ENCODE data around the gene KCNJ3.

The KCNJ3 gene

DNA sequence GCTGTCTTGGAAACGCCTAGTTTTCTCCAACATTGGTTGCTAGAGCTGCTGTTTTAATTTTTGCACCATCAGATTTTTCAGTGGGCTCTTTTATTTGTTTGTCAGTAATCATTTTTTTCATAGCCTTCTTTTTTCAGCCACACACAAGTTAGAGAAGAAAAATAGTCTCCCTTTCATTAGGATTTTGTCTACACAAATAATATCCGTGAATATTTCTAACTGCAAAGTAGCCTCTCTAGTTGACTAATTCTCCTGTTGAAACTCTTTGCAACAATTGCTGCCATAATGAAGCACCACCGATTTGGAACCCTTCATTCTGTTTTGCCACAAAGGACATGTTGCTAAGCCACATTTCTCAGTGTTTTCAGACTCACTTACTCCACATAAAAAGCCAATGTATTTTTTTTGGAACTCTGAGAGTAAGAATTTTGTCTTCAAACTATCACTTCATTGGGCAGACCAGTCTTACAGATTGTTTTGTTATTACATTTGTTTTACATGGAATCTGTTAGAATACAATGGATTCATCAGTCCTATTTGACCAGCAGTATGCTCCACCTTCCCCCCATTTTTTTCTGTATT is 9.6 kb downstream of the KCNJ3 start:
- no peak for DNase-seq (ENCODE audit: low read depth)

DNA sequence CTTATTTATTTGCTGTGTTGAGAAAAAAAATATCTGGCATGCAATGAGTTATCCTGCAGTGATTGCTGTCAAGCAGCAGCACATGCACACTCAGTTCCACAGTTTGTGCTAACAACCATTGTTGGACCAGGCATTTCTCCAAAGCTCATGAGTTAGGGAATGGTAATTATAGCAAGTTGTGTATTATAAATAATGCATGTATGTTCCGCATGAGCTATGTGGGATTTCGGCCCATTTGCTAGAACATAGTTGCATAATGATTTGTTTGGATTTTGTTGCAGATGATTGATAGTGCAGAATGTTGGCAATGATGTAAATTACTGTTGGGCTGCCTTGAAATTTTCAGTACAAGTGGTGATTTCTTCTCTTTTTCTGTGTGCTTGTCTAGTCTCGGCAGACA is 10.7 kb downstream of the KCNJ3 start:
- DNase-seq (ENCODE audit: low read depth): no peak

DNA sequence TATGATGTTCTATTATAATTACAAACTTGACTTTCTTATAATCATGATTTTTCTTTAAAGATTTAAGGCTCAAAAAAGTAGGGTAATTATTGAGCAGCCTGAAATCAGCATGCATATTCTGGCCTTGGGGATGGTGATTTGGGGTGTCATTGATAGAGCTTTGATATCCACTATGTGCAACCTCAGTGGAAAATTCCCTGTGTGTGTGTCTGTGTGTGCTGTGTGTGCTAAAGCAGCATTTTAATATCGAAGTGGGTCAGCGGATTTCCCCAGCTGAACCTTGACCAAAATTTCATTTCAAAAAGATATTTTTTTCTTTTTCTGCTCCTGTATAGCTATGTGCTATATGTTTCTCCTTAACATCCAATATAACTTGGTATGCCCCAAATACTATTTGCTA is 11.6 kb downstream of the KCNJ3 start:
- no peak for DNase-seq (ENCODE audit: low read depth)

DNA sequence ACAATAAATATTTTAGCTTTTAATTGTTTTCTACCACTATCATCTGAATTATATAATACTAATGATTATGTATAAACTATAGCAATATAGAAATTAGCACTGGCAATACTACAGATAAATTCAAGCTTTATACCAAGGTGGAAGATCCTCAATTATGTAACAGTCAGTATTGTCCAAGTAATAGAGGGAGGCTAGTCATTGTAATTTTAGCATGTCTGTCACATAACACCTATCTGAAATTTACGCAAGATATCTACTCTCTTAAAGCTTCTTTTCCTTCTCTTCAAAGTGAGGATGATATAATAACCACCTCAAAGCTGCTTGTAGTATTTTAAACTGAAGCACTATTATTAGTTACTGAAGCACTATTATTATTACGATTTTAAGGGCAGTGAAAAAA is 12.2 kb downstream of the KCNJ3 start:
- no peak for DNase-seq (ENCODE audit: low read depth)

DNA sequence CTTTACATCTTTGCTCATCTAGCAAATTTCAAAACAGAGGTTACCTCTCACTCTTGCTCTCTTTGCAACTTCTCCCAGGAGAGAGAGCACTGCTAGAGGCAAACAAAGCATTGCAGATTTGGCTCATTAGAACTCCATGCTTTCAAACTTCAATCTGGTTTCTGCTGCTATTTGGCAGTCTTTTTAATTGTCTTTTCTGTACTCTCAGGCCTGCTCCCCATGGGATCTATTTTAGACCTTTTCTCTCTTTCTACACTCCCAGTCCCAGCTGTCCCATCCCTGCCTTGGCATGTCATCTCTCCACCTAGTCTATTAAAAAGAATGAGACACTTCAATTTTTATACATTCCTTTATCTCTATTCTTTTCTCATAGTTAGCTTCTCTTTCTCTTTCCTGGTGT is 15.2 kb downstream of the KCNJ3 start:
- DNase-seq (ENCODE audit: low read depth): no peak

DNA sequence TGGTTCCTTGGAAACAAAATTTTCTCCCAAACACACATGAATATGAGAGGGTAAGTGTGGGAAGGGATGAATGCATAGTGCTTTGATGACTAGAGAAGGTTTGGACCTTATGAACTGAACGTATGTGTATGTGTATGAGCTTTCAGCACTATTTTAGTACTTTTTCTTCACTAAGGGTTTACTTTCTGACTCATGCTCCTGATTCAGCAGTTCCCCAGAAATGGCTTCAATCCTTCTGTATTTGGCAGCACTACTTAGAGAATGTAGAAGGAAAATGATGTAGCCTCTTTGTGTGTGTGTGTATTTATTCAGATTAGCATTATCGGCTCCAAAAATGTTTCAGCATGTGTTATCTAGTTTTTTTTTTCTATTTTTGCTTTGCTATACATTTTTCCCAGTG is 22.2 kb downstream of the KCNJ3 start:
- DNase-seq (ENCODE audit: low read depth): no peak

DNA sequence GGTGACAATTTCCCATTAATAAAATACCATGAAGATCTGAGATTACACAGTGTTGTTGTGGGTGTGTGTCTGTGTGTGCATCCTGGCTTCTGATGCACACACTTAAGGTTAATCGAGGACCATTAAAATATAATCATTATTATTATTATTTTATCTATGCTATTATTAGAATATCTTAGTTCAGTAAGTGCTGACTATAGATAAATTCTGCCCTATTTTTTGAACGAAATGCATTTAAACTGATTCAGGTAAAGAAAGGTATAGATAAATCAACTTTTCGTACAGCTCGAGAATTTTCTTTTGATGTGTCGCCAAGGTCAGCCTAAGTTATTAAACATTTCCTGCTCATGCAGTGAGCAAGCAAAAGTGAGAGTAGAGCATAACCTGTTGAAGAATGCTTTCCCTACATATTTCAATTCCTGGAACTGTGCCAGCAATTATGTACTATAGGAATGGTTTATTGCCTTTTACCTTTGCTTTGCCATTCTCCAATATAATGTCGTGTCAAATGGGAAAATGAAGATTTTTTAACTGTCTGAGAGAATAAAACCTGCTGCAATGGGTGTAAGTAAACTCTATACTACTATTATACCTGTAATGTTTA is 25.8 kb downstream of the KCNJ3 start:
- DNase-seq (ENCODE audit: low read depth): no peak

DNA sequence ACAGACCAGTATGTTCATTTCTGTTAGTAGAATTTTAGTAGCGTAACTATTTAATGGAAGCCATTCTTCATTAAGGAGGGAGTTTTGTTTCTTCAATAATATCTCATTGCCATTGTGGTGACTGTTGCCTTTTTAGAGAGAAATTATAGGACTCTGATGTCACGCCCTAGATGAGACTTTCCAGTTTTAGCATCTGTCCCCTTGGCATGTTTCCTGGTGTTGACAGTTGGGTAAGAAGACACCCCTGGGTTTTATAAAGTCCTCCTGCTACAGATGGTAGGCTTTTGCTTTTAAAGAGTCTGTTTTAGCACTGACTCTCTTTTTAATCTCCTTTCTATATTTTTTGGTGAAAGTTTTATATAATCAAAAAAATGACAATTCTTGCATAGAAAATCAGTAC is 41.9 kb downstream of the KCNJ3 start:
- DNase-seq (ENCODE audit: low read depth): no peak

DNA sequence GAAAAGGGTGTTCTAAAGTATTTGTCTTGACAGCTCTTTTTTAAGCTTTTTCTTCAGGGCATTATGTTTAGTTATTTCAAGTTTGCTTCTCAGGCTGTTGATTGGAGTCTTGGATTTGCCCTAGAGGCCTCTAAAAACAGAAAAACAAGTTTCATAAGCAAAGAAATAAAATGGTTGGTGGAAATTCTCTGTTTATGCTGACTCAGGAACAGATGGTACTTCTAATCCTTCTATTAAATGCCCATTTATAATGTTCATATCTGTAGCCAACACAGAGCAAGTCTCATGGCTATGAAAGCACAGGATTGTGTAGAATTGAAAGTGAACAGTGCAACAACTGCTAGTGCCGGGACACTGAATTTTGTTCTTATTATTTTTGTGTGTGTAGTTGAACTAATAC is 60.4 kb downstream of the KCNJ3 start:
- DNase-seq (ENCODE audit: low read depth): no peak

DNA sequence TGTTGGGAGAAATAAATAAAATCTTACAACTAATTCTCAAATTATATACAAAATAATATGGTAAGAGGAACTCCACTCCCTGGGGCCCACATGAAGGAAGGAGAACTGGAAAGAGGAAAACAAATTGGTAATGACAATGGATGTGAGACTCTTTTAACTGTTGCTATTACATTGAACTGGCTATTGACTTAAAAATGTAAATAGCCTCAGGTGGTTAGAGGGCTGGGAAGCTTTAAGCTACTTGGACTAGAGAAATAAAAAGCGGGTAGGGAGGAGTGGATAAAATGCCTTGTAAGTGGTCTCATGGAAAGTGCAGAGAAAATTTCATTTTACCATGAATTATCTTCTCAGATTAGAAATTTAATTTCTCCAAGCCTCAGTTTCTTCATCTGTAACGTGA is 64.1 kb downstream of the KCNJ3 start:
- no peak for DNase-seq (ENCODE audit: low read depth)

DNA sequence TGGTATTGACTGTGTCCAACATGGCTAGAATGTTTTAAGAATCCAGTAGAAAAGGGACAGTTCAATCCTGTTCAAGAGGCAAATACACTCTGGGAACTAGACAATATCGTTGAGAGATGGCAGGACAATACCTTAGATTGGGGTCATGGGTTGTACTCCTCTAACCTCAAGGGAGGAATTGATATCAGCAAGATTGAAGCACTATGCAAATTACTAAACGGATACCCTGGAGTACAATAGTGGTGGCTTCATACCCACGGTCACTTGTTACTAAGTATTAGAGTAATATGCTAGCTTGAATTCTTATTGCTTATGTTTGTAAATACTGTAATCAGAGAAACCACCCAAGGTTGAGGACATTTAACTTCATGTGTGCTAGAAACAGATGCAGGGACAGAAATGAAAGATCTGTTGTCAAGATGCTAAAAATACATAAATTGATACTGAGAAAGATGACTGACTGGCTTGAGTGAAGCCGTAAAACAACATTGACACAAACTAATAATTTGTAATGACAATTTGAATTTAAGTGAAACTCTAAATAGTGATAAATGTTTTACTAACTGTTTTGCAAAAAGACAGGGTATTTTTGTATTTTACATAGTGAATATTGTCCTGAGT is 73.3 kb downstream of the KCNJ3 start:
- no peak for DNase-seq (ENCODE audit: low read depth)

DNA sequence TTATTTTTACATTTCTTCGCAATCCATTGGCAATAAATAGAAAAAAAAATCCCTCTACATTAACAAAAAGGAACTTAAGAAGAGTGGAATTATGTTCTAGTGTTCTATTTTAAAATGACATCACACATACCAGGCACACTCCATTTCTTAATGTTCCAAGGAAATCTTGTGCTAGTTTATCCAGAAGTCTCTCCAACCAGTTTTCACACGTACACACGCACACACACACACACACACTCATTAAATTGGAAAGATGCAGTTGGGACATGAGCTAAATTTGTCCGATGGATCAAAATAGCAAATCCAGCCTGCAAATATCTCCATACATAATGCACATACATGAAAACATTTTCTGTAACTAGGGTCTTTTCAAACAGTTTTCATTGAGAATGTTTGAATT is 78.3 kb downstream of the KCNJ3 start:
- DNase-seq (ENCODE audit: low read depth): no peak

DNA sequence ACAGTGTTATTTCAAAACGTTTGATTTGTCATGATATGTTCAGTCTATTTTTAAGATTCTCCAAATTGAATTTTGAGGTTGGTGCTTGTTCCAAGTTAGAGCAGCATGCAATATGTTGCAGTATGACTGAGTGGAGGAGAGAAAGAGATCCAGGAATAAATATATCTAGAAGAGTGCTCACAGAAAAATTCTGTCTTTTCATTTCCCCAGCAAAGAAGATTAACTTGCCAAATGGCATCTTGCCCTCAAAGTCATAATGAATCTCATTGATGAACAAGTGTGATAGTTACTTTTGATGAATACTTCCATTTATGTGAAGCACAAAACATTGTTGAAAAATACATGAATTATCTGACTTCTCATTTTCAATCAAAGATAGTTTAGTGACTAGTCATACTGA is 95.9 kb downstream of the KCNJ3 start:
- DNase-seq (ENCODE audit: low read depth): no peak

DNA sequence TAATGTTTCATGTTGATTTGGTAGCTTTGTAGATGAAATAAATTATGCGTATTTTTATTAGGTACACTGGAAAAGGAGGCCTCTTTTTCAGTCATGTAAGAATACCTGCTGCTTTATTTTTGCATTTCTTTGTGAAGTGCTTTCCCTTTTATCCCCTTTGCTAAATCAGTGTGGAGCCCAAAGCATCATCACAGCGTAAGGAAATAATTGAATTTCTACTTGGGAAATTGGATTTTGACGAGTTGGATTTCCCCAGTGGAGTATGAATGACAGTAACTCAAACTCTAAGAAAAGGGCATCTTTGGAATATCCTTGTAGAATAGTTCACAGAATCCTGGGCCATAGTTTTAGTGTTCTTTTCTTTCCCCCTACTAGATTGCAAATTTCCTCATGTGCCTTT is 97.2 kb downstream of the KCNJ3 start:
- no peak for DNase-seq (ENCODE audit: low read depth)

DNA sequence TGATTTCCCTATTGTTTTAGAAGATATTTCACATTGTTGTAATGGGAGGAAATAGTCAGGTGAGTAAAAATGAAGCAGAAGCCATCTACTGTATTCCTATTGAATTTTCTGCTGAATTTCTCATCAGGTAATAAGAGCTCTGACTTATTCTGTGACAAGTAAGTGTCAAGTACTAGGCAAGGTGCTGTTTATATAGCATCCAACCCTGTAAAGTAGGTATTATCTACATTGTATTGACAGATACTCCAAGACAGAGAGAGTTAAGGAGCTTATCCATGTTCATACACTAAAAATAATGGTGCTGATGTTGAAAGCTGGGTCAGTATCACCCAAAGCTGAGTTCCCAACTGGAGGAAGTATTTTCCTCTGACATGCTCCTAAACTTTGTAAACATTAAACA is 106.0 kb downstream of the KCNJ3 start:
- DNase-seq (ENCODE audit: low read depth): no peak

DNA sequence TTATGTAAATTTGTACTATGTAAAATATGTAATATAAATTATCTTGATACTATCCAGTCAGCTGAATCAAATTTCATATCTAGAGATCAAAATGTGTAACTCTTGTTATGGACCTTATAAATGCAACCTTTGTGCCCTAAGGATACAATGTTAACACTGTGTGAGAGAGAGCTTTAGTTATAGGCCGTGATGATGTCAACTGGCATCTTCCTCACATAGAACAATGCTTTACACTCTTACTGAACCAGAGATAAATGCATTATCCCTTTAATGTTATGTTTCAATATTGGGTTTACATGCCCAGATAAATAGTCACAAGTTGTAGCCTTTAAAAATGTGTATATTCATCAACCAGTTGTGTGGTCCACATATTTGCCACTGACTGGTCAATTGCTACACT is 115.1 kb downstream of the KCNJ3 start:
- no peak for DNase-seq (ENCODE audit: low read depth)

DNA sequence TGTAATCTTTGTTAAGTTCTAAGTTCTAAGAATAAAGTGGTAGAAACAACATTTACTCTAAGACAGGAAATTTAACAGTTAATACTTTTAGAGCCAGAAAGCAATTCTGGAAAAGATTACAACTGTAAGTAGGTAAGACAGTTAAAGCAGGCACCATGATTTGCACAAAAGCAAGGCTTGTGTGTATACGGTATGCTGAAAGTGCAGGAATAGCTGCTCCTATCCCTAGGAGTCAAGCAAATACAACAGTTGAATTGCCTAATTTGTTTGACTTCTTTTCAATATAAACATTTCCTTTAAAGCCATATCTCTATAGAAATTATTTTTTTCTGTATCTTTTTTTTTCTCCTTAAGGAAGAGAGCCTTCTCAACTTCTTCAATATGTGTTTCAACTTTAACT is 116.4 kb downstream of the KCNJ3 start:
- DNase-seq (ENCODE audit: low read depth): no peak

DNA sequence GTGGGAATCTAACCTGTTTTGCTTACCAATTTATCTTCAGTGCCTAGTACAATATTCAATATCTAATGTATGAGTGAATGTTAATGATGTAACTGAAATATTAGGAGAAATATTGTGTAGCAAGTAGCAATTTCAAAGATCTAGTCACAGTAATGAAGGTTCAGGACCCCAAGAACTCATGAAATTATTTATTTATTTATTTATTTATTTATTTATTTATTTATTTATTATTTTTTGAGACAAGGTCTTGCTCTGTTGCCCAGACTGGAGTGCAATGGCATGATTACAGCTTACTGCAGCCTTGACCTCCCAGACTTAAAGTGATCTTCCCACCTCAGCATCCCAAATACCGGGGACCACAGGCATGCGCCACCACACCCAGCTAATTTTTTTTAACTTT is 126.9 kb downstream of the KCNJ3 start:
- no peak for DNase-seq (ENCODE audit: low read depth)

DNA sequence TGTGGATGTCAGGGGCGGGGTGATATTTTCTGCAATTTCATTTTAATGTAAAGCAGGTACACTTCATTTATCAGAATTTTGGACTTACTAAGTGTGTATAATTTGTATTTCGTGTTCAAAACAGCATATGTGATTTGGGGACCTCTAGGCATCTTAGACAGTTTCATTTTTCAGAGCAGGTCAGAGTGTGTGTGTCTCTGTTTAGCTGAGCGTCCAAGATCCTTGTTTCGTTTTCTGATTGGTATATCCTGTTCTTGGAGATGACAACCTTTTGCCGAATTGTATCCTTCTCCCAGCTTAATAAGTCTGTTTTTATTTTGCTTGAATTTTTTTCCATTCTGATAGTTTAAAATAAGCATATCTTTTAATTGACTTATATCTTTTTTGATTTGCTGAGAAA is 128.3 kb downstream of the KCNJ3 start:
- DNase-seq (ENCODE audit: low read depth): no peak

DNA sequence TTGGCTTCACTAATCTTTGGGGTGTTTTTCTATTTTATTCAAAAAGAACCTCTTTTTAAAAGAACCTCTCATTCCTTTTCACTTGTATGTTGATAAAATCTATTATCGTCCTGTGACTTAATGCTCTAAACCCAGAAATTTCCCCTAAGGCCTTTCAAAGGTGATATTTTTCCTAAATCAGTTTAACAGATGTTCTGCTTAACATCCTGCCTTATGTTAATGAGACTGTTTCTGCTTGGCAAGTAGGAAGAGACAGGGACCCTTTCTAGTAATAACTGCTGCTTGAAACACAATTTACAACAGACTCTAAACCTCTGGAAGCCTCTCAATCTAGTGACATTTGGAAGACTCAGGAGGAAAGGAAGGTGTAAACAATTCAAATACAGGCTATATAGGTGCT is 128.8 kb downstream of the KCNJ3 start:
- DNase-seq (ENCODE audit: low read depth): no peak

DNA sequence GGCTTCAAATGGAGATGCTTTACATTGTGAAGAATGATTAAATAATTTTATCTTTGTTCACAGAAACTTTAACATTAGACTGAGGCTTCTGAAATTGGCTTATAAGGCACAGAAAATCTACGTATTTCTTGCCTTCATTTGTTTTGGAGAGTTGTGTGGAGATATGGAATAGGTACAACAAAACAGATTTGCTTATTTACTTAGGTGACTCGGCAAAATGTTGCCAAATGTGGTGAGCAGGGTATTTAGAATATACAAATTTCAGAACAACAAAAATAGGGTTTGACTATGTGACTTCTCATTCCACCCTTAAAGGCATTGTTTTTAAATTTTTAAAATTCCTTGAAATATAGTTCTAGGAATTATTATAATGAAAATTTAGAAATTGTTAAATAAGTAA is 134.2 kb downstream of the KCNJ3 start:
- no peak for DNase-seq (ENCODE audit: low read depth)

DNA sequence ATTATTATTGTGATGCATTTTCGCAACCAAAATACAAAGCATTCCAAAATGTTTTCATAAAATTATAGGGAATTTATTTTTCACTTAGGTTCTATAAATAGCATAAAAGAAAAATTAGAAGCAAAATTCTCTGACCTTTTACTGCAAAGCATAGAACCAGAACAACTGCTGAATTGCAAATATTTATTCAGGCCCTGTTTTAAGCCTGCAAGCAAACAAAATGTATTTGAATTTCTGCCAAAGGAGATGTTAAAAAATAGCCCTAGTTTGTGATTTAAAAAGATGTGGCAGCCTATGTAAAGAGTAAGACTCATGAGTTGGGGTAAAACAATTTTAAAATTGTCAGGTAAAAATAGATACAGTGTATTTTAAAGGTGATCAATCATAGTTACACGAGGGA is 138.1 kb downstream of the KCNJ3 start:
- DNase-seq (ENCODE audit: low read depth): no peak

DNA sequence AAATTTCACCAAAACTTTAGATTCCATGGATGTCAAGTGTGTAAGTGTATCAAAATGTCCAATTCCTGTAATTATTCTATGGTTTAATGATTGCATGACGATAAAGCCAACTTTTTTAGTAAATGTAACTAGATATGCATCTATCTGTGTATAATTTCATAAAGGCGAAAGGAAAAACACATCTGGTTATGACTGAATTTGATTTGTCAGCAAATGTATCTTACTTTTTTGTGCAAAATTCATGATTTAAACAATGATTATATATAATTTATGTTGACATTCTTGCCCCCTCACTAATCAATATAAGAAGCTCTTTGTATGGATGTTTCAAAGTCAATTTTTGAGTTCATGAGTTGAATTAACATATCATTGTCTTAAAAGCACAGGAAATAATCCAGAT is 138.5 kb downstream of the KCNJ3 start:
- no peak for DNase-seq (ENCODE audit: low read depth)

DNA sequence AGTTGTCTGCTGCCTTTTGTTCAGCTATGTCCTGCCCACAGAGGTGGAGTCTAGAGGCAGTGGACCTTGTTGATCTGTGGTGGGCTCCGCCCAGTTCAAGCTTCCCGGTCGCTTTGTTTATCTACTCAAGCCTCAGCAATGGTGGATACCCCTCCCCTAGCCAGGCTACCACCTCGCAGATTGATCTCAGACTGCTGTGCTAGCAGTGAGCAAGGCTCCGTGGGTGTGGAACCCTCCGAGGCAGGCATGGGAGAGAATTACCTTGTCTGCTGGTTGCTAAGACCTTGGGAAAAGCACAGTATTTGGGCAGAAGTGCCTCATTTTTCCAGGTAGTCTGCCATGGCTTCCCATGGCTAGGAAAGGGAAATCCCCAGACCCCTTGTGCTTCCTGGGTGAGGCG is 146.0 kb downstream of the KCNJ3 start:
- no peak for DNase-seq (ENCODE audit: low read depth)
